ENCODE data around the gene PPIL1.
A peak's percentile ranks its signal among the peaks of the same experiment; 100 is the strongest.

The PPIL1 gene

DNA sequence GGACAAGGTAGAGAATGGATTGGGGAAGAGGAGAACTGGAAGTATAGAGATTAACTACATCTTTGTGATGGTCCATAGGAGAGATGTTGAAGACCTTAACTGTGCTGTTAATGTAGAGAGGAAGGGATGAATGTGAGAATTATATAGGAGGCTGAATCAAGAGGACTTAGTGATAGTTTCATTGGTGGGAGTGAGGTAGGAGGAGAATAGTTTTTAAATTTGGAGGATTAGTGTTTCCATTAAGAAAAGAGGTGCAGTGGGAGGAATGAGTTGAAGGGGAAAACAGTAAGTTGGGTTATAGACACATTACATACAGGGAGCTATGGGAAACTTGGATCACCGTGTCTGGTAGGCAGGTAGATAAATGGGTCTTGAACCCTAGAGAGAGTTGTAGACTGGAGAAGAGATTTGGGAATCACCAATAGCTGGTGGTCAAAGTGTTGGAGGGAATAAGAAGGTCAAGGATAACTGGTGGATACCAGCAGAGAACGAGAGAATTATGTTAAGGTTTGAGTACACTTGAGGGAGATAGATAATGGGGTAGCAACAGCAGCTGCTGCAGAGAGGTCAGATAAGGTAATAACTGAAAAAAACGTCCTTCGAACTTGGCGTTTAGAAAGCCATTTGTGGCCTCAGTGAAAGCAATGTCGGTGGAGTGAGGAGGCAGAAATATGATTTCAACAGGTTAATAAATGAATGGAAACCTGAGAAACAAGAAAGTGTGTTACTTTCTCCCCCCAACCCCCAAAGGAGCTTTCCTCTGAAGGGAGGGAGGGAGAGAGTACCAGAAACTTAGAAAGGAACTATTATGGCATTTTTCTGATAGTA, 14.3 kb upstream of the PPIL1 start:
- no peak for DNase-seq

DNA sequence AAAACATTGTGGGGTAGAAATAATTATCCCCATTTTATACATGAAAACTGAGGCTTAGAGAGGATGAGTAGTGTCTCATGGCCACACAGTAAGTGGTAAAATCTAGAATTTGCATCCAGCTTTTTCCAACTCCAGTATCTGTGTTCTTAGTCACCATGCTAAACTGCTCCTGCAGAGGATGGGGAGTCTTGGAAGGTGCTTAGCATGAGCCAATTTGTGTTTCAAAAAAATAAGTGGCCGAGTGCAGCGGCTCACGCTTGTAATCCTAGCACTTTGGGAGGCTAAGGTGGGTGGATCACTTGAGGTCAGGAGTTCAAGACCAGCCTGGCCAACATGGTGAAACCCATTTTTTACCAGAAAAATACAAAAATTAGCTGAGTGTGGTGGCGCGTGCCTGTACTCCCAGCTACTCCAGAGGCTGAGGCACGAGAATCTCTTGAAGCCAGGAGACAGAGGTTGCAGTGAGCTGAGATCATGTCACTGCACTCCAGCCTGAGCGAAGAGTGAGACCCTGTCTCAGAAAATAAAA, 13.6 kb upstream of the PPIL1 start:
- no peak for DNase-seq

DNA sequence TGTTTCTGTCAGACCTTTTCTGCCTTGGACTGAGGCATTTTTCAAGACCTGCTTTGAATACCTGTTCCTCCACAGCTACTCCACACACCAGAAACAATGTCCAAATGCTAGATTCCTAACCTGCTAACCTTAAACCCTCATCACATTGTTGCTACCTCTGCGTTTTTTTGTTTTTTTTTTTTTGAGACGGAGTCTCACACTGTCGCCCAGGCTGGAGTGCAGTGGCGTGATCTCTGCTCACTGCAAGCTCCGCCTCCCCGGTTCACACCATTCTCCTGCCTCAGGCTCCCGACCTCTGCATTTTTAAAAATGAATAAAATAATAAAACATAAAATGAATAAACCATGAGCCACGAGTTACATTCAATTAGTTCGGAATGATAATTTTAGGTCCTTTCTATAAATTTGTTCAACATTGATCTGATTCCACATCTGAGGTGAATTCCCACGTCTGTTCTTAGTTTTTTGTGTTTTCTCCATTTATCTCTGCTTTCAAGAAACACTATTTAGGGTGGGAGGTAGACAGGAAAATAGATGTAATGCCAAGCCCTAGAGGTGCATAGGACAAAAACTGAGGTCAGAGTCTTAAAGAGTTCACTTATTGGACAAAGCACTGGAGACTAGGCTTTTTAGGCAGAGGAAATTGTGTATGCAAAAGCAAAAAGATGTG, 12.5 kb upstream of the PPIL1 start:
- no peak for DNase-seq

- DNase-seq = peak; percentile 90
These were observed 11.1 kb upstream of the PPIL1 start, which contains the start of gene C6orf89 for GRCh38 chr6:36885461-36886401. C6orf89 (plus strand) TSS chr6:36885952; CDS start chr6:36899445, 13,493 bp downstream.

DNA sequence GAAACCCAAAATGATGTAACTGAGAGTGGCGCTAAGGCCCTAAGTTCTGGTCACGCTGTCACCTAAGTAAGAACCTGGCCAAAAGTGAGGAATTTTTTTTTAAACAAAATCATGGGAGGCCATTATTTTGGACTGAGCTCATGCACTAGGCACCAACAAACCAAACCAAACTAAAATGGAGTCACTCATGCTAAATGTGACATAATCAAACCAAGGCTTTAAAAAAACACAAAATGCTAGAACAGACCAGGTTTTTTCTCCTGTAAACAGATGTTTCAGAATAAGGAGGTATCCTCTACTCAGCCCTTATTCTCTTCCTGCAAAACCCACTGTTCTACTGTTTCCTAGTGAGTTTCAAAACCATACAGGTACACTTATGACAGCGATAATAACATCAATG, 10.0 kb upstream of the PPIL1 start:
- no peak for DNase-seq

GRCh38 chr6:36875250-36875633, 639 bp upstream of the PPIL1 start:
- DNase-seq = no peak

- DNase-seq = no peak
These were observed 776 bp downstream of the PPIL1 start for GRCh38 chr6:36873612-36874442.

DNA sequence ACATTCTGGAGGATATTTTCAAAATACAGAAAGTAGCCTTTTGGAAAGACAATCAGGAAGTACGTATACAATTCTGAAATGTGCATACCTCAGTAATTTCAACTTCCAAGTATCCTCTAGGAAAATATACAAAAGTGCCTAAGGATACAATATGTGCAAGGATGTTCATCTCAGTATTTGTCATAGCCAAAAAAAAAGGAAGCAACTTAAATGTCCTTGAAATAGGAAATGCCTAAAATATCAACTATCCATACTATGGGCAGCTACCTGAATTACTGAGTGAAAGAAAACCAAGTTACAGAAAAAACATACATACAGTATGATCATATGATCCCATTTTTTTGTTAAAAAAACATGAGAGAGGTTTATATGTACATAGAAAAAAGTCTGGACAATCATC, 1.5 kb downstream of the PPIL1 start:
- no peak for DNase-seq

DNA sequence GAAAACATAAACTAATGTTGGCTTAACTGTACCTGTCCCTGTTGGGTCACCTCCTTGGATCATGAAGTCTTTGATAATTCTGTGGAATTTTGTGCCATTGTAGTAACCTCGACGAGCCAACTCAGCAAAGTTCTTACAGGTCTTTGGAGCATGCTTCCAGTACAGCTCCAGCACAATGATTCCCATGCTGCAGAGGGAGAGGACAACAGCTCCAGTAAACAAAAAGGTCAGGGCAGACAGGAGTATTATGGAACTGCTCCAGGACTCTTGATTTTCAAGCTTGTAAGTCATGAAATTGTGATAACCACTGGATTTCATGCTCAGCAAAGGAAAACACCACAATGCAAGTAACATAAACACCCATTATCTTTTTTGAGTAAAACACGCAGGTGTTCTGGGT, 2.9 kb downstream of the PPIL1 start:
- no peak for DNase-seq

GRCh38 chr6:36867471-36868224, 7.0 kb downstream of the PPIL1 start:
- DNase-seq = no peak

DNA sequence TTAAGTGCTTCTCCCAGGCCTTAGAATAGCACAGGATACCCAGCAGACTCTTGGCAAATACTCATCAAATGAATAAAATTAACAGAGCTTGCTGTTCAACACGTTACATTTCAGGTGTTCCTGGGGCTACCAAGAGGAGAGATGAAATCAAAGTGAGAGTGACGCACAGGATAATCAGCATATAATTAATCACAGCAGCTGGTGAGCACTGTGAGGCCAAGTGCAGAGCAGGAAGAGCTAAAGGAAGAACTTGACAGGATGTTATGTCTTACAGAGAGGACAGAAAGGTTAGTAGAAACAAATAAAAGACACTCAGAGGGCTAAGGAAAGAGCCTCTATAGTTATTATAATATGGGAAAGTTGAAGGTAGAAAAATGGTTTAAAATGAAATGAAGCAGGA, 8.8 kb downstream of the PPIL1 start:
- DNase-seq = no peak

- no peak for DNase-seq
These were observed 10.7 kb downstream of the PPIL1 start for GRCh38 chr6:36863670-36864540.

DNA sequence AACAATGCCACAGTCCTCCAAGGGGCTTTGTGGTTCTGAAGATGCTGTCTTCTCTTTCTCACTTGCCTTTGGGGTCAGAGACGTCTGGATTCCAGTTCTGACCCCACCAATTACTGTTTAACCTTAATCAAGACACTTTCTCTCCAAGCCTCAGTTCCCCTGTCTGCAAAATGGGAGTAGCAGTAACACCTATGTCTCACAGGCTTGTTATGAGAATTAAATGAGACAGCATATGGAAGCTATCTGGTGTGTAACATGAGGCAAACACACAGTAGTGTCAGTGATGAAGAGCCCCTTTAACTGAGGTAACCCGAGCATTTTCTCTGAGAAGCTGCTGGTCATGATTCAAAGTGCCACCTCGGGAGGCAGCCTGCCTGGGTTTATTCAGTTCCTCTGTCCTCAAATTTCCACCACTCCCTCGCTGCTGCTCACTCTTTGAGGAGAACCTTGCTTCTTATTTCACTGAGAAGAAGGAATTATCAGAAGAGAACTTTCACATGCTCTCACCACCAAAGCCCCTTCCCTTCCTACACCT, 11.7 kb downstream of the PPIL1 start:
- no peak for DNase-seq

DNA sequence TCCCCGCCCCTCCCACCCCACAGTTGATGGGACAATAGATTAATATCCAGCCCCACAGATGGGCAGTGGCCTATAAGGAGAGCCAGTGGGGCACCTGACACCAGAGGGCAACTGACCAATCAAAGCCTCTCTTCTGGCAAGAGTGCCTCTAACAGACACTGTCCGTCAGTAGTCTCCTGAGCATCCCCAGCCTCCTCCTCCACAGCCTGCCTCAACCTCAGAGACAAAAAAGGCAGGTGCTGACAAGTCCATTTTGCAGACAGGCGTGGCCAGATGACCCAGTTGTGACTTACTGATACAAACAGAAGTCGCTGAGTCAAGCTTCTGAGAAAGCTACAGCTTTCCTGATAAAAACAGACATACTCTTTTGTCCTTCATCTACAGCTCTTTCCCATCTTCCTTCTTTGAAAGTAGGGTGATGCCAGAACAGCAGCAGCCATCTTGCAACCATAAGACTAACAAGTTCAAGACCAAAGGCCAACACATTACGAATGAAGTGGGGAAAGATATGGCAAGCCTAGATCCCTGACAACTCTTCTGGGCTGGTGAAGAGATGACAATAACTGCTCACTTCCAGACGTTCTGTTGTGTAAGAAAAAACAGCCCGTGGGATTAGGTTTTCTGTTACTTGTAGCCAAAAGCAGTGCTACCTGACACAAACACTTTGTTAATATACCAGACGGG, 12.3 kb downstream of the PPIL1 start:
- no peak for DNase-seq

DNA sequence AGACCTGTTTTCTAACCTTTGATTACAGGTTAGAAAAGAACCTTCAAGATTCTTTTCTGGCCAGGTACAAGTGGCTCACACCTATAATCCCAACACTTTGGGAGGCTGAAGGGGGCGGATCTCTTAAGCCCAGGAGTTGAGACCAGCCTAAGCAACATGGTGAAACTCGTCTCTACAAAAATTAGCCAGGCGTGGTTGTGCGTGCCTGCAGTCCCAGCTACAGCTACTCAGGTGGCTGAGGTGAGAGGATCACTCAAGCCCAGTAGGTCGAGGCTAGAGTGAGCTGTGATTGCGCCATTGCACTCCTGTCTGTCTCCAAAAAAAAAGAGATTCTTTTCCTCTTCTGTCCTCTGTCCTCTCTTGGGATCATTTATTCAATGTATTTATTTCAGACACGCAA, 14.5 kb downstream of the PPIL1 start:
- no peak for DNase-seq

- no peak for DNase-seq
These were observed 16.1 kb downstream of the PPIL1 start for GRCh38 chr6:36858407-36858981.

- no peak for DNase-seq
These were observed 17.3 kb downstream of the PPIL1 start for GRCh38 chr6:36857325-36857724.

- DNase-seq = no peak
These were observed 18.3 kb downstream of the PPIL1 start for GRCh38 chr6:36856277-36856676.

DNA sequence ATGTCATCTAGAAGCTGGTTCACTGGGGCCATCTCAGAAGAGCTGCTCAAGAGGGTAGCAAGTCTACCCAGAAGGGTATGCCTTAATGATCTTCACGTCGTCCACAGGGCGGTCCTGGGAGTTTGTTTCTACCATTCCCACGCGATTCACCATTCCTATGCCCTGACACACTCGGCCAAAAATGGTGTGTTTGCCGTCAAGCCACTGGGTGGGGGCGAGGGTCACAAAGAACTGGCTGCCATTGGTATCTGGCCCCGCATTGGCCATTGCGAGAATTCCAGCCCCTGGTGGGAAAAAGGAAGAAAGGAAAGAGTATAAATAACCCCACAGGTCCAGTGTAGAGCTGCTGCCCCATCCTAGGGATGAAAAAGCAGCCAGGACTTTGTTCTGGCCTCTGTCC, 18.9 kb downstream of the PPIL1 start:
- no peak for DNase-seq

Measured in SHP77 treated with DMSO at 0.1 percent for 48 hours (cell line).